CD4-positive, alpha-beta T cell treated with Interleukin-17A for 1 hour (primary cell): Measurements from ENCODE around the gene KRTAP22-1.

Source experiments
- DNase-seq: peaks from one replicate; pipeline ENCODE4 v3.0.0-alpha.2; 2020

Gene KRTAP22-1

DNA sequence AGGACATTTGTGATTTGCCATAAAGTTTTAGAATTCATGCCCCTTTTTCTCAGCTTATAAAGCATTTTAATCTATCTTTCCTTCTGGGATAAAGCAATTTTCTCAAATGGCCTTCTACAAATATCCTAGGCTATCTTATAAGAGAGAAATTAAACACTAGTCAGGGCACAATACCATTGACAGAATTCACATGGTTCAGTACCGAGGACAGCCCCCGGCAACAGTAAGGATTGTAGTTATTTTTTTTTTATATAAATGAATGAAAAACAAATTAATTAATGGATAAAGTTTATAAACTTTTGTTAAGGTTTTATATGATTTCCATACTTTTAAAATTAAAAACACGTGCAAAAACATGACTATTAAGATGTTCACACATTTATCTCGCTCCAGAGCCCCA lies 27.2 kb downstream of the KRTAP22-1 start:
- no peak for DNase-seq

DNA sequence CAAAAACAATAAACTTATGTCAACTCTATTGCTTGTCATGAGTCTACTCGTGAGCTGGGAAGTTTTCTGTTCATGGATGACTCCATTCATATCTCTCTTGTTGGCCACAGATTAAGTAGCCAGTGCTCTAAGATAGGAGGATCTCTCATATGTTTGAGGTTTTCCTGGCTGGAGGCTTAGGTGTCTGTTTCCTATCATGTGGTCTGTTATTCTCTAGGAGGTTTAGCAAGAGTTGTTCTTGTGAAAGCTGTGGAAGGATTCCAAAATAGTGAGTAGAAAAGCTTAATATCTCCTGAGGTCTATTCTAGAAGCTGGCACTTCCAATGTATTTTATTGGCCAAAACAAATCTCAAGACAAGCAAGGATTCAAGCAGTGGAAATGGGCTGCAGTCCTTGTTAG lies 28.3 kb downstream of the KRTAP22-1 start:
- DNase-seq: no peak

DNA sequence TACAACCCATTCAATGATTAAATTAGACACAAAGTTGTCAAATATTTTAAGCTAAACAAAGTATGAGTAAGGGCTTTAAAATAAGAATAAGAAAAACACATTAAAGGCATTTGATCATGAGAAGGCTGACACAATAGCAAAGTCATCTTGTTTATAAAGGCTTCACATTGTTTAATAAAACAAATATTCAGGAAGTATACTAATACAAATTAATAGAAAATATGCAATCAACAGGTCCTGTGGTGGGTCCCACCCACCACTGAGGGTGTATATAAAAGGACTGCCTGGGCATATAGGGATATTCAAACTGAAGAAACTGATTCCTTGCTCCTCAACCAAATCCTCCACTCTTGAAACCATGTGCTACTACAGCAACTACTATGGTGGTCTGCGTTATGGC lies 34.0 kb downstream of the KRTAP22-1 start, which contains the start of gene KRTAP20-2:
Gene KRTAP20-2 (plus strand): TSS at position 301 of the 400 bp plus-strand sequence. CDS start 58 bp downstream, at position 359.
- no peak for DNase-seq

DNA sequence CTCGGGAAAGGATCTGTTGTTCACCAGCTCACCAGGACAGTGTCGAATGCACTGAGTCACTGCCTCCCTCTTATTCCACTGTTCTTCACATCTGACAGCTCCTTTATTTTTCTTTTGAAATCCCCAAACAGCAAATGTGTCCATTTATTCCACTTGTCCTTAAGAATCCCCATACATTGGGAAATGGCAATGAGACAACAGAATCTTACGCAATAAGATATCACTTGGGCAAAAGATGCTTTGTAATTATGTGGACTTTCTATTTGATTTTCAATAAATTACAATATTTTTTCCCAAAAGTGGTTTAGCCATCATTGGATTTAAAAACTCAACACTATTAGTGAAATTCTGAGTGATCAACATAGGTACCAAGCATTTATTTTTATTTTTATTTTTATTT lies 37.8 kb downstream of the KRTAP22-1 start:
- DNase-seq: no peak

DNA sequence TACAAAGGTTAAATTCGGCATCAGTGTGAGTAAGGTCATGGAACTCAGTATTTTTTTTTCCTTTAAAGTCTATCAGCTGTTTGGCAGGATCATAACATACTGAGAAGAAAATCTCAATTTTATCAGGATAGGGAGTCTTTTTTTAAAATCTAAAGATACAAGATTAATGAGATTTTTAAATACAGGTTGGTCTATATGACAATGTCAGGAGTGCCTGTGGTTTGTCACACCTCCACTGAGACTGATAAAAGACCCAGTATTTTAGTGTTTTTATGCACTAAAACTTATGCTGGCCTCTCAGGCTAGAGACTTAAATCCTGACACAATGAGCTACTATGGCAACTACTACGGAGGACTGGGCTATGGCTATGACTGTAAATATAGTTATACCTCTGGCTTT lies 41.7 kb downstream of the KRTAP22-1 start, which contains the start of gene KRTAP20-3:
Gene KRTAP20-3 (plus strand): TSS at position 301 of the 400 bp plus-strand sequence.
- DNase-seq: no peak

DNA sequence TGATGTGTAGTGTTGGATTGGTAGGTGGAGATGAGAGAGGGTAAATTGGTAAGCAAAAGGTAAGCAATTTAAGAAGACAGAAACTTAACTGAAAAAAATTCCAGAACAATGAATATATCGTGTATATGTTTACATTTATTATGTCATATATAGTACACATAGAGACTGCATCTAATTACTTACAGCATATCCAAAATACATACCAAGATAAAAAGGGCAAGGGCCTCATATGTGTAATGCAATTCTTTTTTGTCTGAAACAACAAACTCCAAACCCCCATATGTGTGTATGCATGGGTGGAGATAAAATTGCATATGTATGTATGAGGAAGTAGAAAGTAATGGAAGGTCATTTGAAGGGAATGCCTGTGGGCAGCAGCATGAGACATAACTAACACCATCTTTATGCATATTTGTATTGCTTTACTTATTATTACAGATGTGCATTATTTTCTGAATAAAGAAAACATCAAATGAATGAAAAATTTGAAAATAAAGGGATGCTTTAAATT lies 46.1 kb downstream of the KRTAP22-1 start:
- no peak for DNase-seq
